Measurements from ENCODE around the gene DEPDC1B.

DNA sequence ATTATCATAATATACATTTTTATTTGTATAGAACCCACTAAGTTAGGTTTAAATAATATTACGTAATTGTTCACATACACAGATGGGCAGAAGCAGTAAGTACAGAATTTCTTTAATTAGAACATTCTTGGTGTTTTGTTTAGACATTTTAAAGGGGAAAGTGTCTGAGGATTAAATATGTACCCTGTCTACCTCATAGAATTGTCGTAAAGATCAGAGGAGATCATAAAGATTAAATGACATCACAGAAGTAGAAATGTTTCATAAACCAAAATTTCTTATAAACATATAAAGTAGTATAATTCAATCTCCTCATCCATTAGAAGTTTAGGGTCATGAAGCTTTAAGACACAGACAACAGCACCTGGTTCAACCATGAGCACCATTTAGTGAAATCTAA is 20.1 kb downstream of the DEPDC1B start:
- TF ChIP-seq, protein P1, sequence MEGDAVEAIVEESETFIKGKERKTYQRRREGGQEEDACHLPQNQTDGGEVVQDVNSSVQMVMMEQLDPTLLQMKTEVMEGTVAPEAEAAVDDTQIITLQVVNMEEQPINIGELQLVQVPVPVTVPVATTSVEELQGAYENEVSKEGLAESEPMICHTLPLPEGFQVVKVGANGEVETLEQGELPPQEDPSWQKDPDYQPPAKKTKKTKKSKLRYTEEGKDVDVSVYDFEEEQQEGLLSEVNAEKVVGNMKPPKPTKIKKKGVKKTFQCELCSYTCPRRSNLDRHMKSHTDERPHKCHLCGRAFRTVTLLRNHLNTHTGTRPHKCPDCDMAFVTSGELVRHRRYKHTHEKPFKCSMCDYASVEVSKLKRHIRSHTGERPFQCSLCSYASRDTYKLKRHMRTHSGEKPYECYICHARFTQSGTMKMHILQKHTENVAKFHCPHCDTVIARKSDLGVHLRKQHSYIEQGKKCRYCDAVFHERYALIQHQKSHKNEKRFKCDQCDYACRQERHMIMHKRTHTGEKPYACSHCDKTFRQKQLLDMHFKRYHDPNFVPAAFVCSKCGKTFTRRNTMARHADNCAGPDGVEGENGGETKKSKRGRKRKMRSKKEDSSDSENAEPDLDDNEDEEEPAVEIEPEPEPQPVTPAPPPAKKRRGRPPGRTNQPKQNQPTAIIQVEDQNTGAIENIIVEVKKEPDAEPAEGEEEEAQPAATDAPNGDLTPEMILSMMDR (conservative IDR thresholded peaks at IDR 0.05), result no peak
- TF ChIP-seq EZH2 (IDR thresholded peaks at IDR 0.05; ENCODE audit: low read depth), result no peak
